Liver (tissue), 9 donors: ENCODE measurements around the gene ZNF175. TPM values are rescaled to one million over a fixed set of nuclear protein-coding genes. Genes with fewer than 3 reads are reported as not detected.

Experiments used
- DNase-seq: peaks from one replicate; pipeline ENCODE4 v3.0.0-alpha.2; 2017; ENCODE audit warnings: low spot score
- H3K27ac ChIP-seq, 2 donors: one replicate each; pipeline ENCODE4 v1.7.0; 2013; ENCODE audit warnings: inconsistent platforms in 2 of 2, low read length in 2 of 2, control low read depth in 1 of 2, low read depth in 1 of 2, mild to moderate bottlenecking in 1 of 2
- H3K27me3 ChIP-seq, 4 donors: one replicate each; pipeline versions ENCODE4 v1.6.1 to v1.7.0; 2013; ENCODE audit warnings: low read length in 3 of 4, inconsistent platforms in 1 of 4, mild to moderate bottlenecking in 1 of 4, moderate library complexity in 1 of 4; ENCODE audit not compliant: control insufficient read depth in 4 of 4, insufficient read depth in 4 of 4
- H3K36me3 ChIP-seq, 4 donors: one replicate each; pipeline versions ENCODE4 v1.6.1 to v1.7.0; 2013; ENCODE audit warnings: low read length in 3 of 4, mild to moderate bottlenecking in 3 of 4, low read depth in 1 of 4, moderate library complexity in 1 of 4; ENCODE audit not compliant: control insufficient read depth in 4 of 4, insufficient read depth in 3 of 4
- H3K4me1 ChIP-seq, 4 donors: one replicate each; pipeline versions ENCODE4 v1.6.1 to v1.7.0; 2013; ENCODE audit warnings: low read length in 3 of 4, mild to moderate bottlenecking in 3 of 4, moderate library complexity in 1 of 4; ENCODE audit not compliant: control insufficient read depth in 4 of 4, insufficient read depth in 4 of 4
- H3K4me3 ChIP-seq, 3 donors: one replicate each; pipeline versions ENCODE4 v1.6.1 to v1.7.0; 2013; ENCODE audit warnings: low read length in 3 of 3, control low read depth in 1 of 3, low read depth in 1 of 3, mild to moderate bottlenecking in 1 of 3
- H3K9ac ChIP-seq, 2 donors: one replicate each; pipeline ENCODE4 v1.7.0; 2013; ENCODE audit warnings: low read length in 2 of 2, mild to moderate bottlenecking in 2 of 2, moderate library complexity in 2 of 2, control low read depth in 1 of 2, low read depth in 1 of 2
- H3K9me3 ChIP-seq, 4 donors: one replicate each; pipeline versions ENCODE4 v1.6.1 to v1.7.0; 2013; ENCODE audit warnings: low read length in 3 of 4; ENCODE audit not compliant: control insufficient read depth in 4 of 4
- CTCF ChIP-seq: fragments of 150-350 bp; IDR thresholded peaks from 2 replicates; pipeline ENCODE4 v1.5.1; 2017; ENCODE audit warnings: improper control_type of control experiment, low read depth, low read length; ENCODE audit not compliant: missing input control
- EGR1 ChIP-seq, 2 donors: IDR thresholded peaks; 2 replicates each; pipeline ENCODE4 v1.6.1; 2016 to 2018; ENCODE audit warnings: antibody characterized with exemption in 2 of 2, low read depth in 2 of 2
- FOXA1 ChIP-seq: IDR thresholded peaks from 2 replicates; pipeline ENCODE4 v1.6.1; 2016; ENCODE audit warnings: antibody characterized with exemption
- GABPA ChIP-seq, 2 donors: IDR thresholded peaks in 1 of 2; conservative IDR thresholded peaks in 1 of 2; 2 replicates each; pipeline ENCODE4 v1.6.1; 2016; ENCODE audit warnings: antibody characterized with exemption in 2 of 2, mild to moderate bottlenecking in 1 of 2, moderate library complexity in 1 of 2
- HNF4A ChIP-seq, 2 donors: conservative IDR thresholded peaks; 2 replicates each; pipeline ENCODE4 v1.6.1; 2016; ENCODE audit warnings: antibody characterized with exemption in 2 of 2, mild to moderate bottlenecking in 2 of 2
- HNF4G ChIP-seq: IDR thresholded peaks from 2 replicates; pipeline ENCODE4 v1.6.1; 2016; ENCODE audit warnings: antibody characterized with exemption
- JUND ChIP-seq, 2 donors: IDR thresholded peaks; 2 replicates each; pipeline ENCODE4 v1.6.1; 2016; ENCODE audit warnings: antibody characterized with exemption in 2 of 2
- RAD21 ChIP-seq, 2 donors: IDR thresholded peaks; 2 replicates each; pipeline ENCODE4 v1.6.1; 2016; ENCODE audit warnings: antibody characterized with exemption in 2 of 2, mild to moderate bottlenecking in 2 of 2
- RXRA ChIP-seq, 2 donors: IDR thresholded peaks; 2 replicates each; pipeline ENCODE4 v1.6.1; 2017 to 2018; ENCODE audit warnings: antibody characterized with exemption in 2 of 2, mild to moderate bottlenecking in 1 of 2
- SP1 ChIP-seq: IDR thresholded peaks from 2 replicates; pipeline ENCODE4 v1.6.1; 2018; ENCODE audit warnings: antibody characterized with exemption, mild to moderate bottlenecking
- YY1 ChIP-seq: IDR thresholded peaks from 2 replicates; pipeline ENCODE4 v1.6.1; 2016; ENCODE audit warnings: antibody characterized with exemption, mild to moderate bottlenecking
- WGBS: extraction: QIAGEN DNeasy Blood & Tissue Kit; methylation state at CpG from one replicate; pipeline ENCODE4 v1.1.7; 2013; 5-methylcytosine and 5-hydroxymethylcytosine counted together
- polyA plus RNA-seq, 2 donors: library from polyadenylated mRNA; stranded (reverse) in 1 of 2; unstranded in 1 of 2; fragments of 200-250 nt in 1 of 2; fragments of >200 nt in 1 of 2; fragmentation: Nextera tagmentation in 1 of 2; extraction: Ambion mirVana in 1 of 2; gene quantifications; one replicate each; pipeline versions ENCODE4 v1.2.1 to v1.2.3, GENCODE V29; 2013 to 2015
- total RNA-seq, 2 donors: library from RNA; depleted of rRNA; stranded (reverse); fragments of >200 nt; gene quantifications; one replicate each; pipeline ENCODE4 v1.2.3, GENCODE V29; 2014
- donor health status: healthy.
- donor health status: healthy.
- donor health status: healthy.
- donor health status: healthy.
- donor health status: healthy.

Gene ZNF175
- total and polyA plus RNA-seq, 4 donors, result 0.60 to 5.3 (median 2.5) TPM

GRCh38 chr19:51639916-51640315 is 68.8 kb downstream of the ZNF175 start (continued):
- TF ChIP-seq HNF4A (conservative IDR thresholded peaks at IDR 0.05), result no peak
- TF ChIP-seq EGR1 (IDR thresholded peaks at IDR 0.05; ENCODE audit: low read depth in 2 of 2), result no peak
- TF ChIP-seq RAD21 (IDR thresholded peaks at IDR 0.05), result no peak
- no peak for TF ChIP-seq YY1
- TF ChIP-seq RXRA (IDR thresholded peaks at IDR 0.05), result no peak
- no peak for TF ChIP-seq CTCF
- no peak for TF ChIP-seq GABPA (IDR thresholded peaks at IDR 0.05 in 1 of 2, conservative IDR thresholded peaks at IDR 0.05 in 1 of 2)

GRCh38 chr19:51640386-51640785 is 69.3 kb downstream of the ZNF175 start:
- Histone ChIP-seq H3K4me1 (no peaks in the 10 kb centered on the region), H3K36me3 (no peaks in the 10 kb centered on the region)

GRCh38 chr19:51641648-51642047 is 70.6 kb downstream of the ZNF175 start:
- H3K9ac ChIP-seq, result no peak overlapping the region
- H3K27ac ChIP-seq, result no peak overlapping the region
- peaks cover 0 to 4% (median 0%) of the 10 kb centered on the region in 4 donors for H3K9me3 ChIP-seq
- peaks cover 0 to 2% (median 0%) of the 10 kb centered on the region in 4 donors for H3K27me3 ChIP-seq
- no peak overlapping the region for H3K4me3 ChIP-seq
- TF ChIP-seq HNF4G, result no peak
- no peak for TF ChIP-seq GABPA (IDR thresholded peaks at IDR 0.05 in 1 of 2, conservative IDR thresholded peaks at IDR 0.05 in 1 of 2)
- TF ChIP-seq FOXA1, result no peak
- no peak for TF ChIP-seq SP1
- no peak for DNase-seq
- no peaks in the 10 kb centered on the region for H3K4me1 ChIP-seq
- H3K36me3 ChIP-seq, result no peaks in the 10 kb centered on the region

More at GRCh38 chr19:51640386-51640785, 69.3 kb downstream of the ZNF175 start:
- no peak for DNase-seq
- Histone ChIP-seq H3K27me3 (peaks cover 0 to 2% (median 0%) of the 10 kb centered on the region in 4 donors), H3K4me3 (no peak overlapping the region), H3K9ac (no peak overlapping the region), H3K9me3 (peaks cover 0 to 4% (median 1%) of the 10 kb centered on the region in 4 donors), H3K27ac (no peak overlapping the region)
- WGBS, result 85% methylated on average over 3 of the region's 3 CpGs
- no peak for TF ChIP-seq JUND (IDR thresholded peaks at IDR 0.05)
- no peak for TF ChIP-seq SP1

Other genes with a start within 250 kb of the ZNF175 start
- gene VSIG10L, start 229.1 kb upstream of the ZNF175 start, total RNA-seq, result under 1 TPM; 0.75 to 0.92 TPM
- gene VSIG10L, start 229.1 kb upstream of the ZNF175 start, polyA plus RNA-seq, result 1 to 10 TPM in 1 of 2 donors, under 1 TPM in 1; 0.60 to 1.8 TPM
- gene ETFB, start 204.9 kb upstream of the ZNF175 start, total RNA-seq, result 100 to 1,000 TPM; 129 to 324 TPM
- 100 to 1,000 TPM; 610 to 713 TPM for gene ETFB, start 204.9 kb upstream of the ZNF175 start, polyA plus RNA-seq
- gene CLDND2, start 202.3 kb upstream of the ZNF175 start, total RNA-seq, result not detected
- 1 to 10 TPM in 1 of 2 donors, under 1 TPM in 1; 0.22 to 3.0 TPM for gene CLDND2, start 202.3 kb upstream of the ZNF175 start, polyA plus RNA-seq
- gene NKG7, start 198.6 kb upstream of the ZNF175 start, total RNA-seq, result 10 to 100 TPM in 1 of 2 donors, 1 to 10 TPM in 1; 2.0 to 13.6 TPM
- 1 to 10 TPM; 5.3 to 6.2 TPM for gene NKG7, start 198.6 kb upstream of the ZNF175 start, polyA plus RNA-seq
- not detected for gene LIM2, start 183.3 kb upstream of the ZNF175 start, total RNA-seq
- not detected for gene LIM2, start 183.3 kb upstream of the ZNF175 start, polyA plus RNA-seq
- gene C19orf84, start 180.7 kb upstream of the ZNF175 start, total RNA-seq, result under 1 TPM in 1 of 2 donors, not detected in 1; 0.08 TPM
- not detected for gene C19orf84, start 180.7 kb upstream of the ZNF175 start, polyA plus RNA-seq
- 1 to 10 TPM; 4.9 to 8.4 TPM for gene SIGLEC10, start 153.6 kb upstream of the ZNF175 start, total RNA-seq
- gene SIGLEC10, start 153.6 kb upstream of the ZNF175 start, polyA plus RNA-seq, result 1 to 10 TPM; 1.7 to 8.0 TPM
- 1 to 10 TPM in 1 of 2 donors, under 1 TPM in 1; 0.09 to 2.3 TPM for gene SIGLEC8, start 112.8 kb upstream of the ZNF175 start, total RNA-seq
- gene SIGLEC8, start 112.8 kb upstream of the ZNF175 start, polyA plus RNA-seq, result under 1 TPM; 0.24 to 0.81 TPM
- not detected for gene CEACAM18, start 92.7 kb upstream of the ZNF175 start, total RNA-seq
- gene CEACAM18, start 92.7 kb upstream of the ZNF175 start, polyA plus RNA-seq, result not detected
- 1 to 10 TPM in 1 of 2 donors, under 1 TPM in 1; 0.84 to 5.0 TPM for gene SIGLEC12, start 69.5 kb upstream of the ZNF175 start, total RNA-seq
- under 1 TPM; 0.05 to 0.21 TPM for gene SIGLEC12, start 69.5 kb upstream of the ZNF175 start, polyA plus RNA-seq
- gene SIGLEC6, start 39.6 kb upstream of the ZNF175 start, total RNA-seq, result under 1 TPM; 0.08 to 0.47 TPM
- under 1 TPM in 1 of 2 donors, not detected in 1; 0.08 TPM for gene SIGLEC6, start 39.6 kb upstream of the ZNF175 start, polyA plus RNA-seq
- under 1 TPM in 1 of 2 donors, not detected in 1; 0.70 TPM for gene SIGLEC5, start 59.1 kb downstream of the ZNF175 start, total RNA-seq
- under 1 TPM in 1 of 2 donors, not detected in 1; 0.42 TPM for gene SIGLEC5, start 59.1 kb downstream of the ZNF175 start, polyA plus RNA-seq
- 1 to 10 TPM; 1.7 to 6.9 TPM for gene SIGLEC14, start 75.5 kb downstream of the ZNF175 start, total RNA-seq
- 1 to 10 TPM in 1 of 2 donors, not detected in 1; 3.2 TPM for gene SIGLEC14, start 75.5 kb downstream of the ZNF175 start, polyA plus RNA-seq
- gene SPACA6, start 122.0 kb downstream of the ZNF175 start, total RNA-seq, result 1 to 10 TPM; 1.5 to 2.5 TPM
- gene SPACA6, start 122.0 kb downstream of the ZNF175 start, polyA plus RNA-seq, result 1 to 10 TPM in 1 of 2 donors, under 1 TPM in 1; 0.92 to 1.2 TPM
- gene HAS1, start 152.7 kb downstream of the ZNF175 start, total RNA-seq, result under 1 TPM in 1 of 2 donors, not detected in 1; 0.05 TPM
- gene HAS1, start 152.7 kb downstream of the ZNF175 start, polyA plus RNA-seq, result under 1 TPM in 1 of 2 donors, not detected in 1; 0.07 TPM
- gene FPR1, start 180.6 kb downstream of the ZNF175 start, total RNA-seq, result 10 to 100 TPM in 1 of 2 donors, 1 to 10 TPM in 1; 9.9 to 17.0 TPM
- gene FPR1, start 180.6 kb downstream of the ZNF175 start, polyA plus RNA-seq, result 1 to 10 TPM; 2.7 to 6.3 TPM
- gene FPR2, start 189.9 kb downstream of the ZNF175 start, total RNA-seq, result 1 to 10 TPM; 3.8 to 4.1 TPM
- gene FPR2, start 189.9 kb downstream of the ZNF175 start, polyA plus RNA-seq, result under 1 TPM; 0.15 to 0.89 TPM
- gene FPR3, start 223.9 kb downstream of the ZNF175 start, total RNA-seq, result 1 to 10 TPM; 3.6 to 7.8 TPM
- gene FPR3, start 223.9 kb downstream of the ZNF175 start, polyA plus RNA-seq, result 1 to 10 TPM; 1.0 to 4.5 TPM